UCSD-AML1 (cell line): Measurements from ENCODE around the gene LUC7L3.
"Not testable (repeated sequence)": the region's sequence is repeated elsewhere in the genome, so short reads cannot be mapped to it uniquely, and the experiment has no call there.

Source experiments
- DNase-seq: peaks from one replicate; lab custom pipeline; 2025; ENCODE audit not compliant: unreplicated experiment; lab: John Stamatoyannopoulos, UW

The LUC7L3 gene

GRCh38 chr17:50779747-50780353 lies 60.4 kb downstream of the LUC7L3 start:
- DNase-seq: no peak

GRCh38 chr17:50781167-50781566 lies 61.8 kb downstream of the LUC7L3 start:
- no peak for DNase-seq

DNA sequence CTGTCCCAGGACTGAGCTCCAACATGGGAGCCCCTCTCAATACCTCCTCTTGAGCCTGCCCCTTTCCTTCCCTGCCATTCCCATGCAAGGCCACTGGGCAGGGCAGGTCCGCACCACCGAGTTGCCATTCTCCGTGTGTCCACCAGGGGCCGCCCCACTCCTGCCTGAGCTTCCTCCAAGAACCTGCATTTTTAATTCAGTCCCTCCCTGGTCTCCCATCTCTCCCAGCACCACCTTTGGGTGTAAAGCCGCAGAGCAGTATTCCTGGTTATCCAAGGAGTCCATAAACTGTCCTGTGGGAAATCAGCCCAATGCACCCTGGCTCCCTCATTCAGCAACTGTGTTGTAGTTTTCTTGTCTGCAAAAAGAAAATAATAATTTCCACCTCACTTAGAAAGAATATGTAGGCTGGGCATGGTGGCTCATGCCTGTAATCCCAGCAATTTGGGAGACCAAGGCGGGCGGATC lies 63.8 kb downstream of the LUC7L3 start:
- peak; percentile 86 for DNase-seq

DNA sequence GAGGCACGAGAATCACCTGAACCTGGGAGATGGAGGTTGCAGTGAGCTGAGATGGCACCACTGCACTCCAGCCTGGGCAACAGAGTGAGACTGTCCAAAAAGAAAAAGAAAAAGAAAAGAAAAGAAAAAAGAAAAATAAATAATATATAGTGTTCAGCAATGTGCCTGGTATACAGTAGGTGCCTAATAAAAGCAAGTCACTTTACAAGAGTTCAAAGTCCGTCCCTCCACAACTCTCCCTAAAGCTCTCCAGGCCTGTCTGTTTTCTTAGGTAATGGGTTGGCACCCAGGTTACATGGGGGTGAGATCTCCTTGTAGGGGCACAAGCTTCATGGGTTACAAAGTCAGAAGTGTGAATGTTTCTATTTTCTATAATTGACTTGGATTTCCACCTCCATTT lies 64.5 kb downstream of the LUC7L3 start:
- DNase-seq: no peak

DNA sequence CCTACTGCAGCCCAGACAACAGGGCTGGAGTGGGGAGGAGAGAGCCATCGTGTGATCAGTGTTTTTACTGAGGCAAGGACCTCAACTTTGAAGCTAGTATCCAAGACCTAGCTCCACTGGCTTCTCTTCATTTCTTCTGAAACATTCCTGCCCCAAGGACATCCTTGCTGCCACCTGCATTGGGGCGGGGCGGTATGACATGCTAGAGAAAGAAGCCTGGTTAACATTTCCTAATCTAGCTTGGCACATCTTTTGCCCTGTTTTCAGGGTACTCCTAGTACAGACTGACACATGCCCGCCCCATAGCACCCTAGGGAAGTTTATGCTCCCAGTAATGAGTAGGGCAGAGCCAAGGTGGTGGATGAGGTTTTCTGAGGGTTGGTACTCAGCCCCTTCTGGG lies 65.7 kb downstream of the LUC7L3 start:
- no peak for DNase-seq

DNA sequence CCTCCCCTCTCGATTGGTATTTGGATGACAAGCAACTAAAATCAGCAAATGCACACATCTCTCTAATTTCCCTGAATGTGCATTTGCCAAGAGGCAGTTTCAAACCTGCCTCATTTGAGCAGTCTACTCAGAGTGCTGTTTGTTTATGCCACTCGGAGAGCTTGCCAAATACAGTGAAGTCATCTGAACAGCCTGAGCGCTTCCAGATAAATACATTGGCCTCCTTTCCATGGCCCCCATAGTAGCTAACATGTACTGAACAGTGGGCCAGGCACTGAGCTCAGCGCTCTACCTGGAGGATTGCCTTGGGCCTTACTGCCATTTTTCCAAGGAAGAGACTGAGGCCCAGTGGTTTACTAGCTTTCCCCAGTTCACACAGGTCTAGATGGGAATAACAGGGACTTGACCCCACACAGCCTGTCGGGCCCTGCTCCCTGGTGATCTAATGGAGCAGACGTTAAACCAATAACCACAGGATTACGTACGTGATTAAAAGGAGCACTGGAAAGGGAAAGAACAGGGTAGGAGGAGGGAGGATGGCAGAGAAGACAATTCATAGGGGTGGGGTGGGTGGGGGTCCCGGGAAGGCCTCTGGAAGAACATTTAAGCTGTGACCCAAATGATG lies 66.7 kb downstream of the LUC7L3 start:
- no peak for DNase-seq

DNA sequence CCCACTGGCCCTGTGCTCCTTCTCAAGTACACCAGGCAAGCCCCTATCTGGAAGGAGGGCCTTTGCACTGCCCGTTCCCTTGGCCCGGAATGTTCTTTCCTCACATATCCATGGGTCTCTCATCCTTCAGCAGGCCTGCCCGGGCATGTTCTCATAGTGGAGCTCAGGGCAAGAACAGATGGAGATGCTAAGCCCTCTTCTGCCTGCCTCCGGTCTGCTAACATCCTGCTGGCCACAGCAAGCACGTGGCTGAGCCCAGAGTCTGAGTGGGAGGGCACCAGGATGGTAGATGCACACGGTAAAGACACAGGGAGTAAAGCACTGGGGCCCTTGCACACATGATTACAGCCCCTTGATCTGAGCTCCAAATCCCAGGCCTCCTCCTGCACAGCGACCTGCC lies 67.7 kb downstream of the LUC7L3 start:
- DNase-seq: no peak

DNA sequence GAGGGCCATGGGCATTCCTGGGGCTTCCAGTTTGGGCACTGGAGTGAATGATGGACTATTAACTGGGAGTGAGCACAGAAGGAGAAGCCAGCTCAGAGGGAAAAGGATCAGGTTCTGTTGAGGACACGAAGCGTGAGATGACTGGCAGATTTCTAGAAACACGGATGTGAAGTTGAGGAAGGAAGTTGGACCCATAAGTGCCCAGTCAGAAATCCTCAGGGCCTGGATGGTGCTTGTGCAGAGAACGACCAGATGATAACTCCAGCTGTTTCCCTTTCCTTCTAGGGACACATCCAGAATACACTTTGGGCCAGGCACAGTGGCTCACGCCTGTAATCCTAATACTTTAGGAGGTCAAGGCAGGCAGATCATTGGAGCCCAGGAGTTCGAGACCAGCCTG lies 71.2 kb downstream of the LUC7L3 start:
- peak; percentile 48 for DNase-seq

GRCh38 chr17:50792132-50792531 lies 72.7 kb downstream of the LUC7L3 start:
- DNase-seq: no peak

DNA sequence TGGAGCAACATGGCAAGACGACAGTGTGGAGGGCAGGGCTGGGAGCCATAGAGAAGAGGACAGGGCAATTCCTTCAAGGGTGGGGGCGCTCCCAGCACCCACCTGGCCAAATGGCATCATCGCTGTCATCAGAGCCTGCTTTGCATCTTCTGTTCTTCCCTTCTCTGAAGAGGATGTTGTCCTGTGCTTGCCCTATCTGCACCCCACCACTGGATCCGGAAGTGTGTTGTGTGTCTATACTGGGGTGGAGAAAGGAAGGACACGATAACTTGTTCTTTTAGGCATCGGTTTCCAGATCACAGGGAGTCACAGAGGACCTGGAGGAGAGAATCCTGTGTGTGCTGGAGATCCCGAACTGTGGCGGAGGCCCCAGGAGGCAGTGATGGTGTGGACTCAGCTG lies 73.6 kb downstream of the LUC7L3 start:
- DNase-seq: no peak

GRCh38 chr17:50794361-50794760 lies 75.0 kb downstream of the LUC7L3 start:
- no peak for DNase-seq

DNA sequence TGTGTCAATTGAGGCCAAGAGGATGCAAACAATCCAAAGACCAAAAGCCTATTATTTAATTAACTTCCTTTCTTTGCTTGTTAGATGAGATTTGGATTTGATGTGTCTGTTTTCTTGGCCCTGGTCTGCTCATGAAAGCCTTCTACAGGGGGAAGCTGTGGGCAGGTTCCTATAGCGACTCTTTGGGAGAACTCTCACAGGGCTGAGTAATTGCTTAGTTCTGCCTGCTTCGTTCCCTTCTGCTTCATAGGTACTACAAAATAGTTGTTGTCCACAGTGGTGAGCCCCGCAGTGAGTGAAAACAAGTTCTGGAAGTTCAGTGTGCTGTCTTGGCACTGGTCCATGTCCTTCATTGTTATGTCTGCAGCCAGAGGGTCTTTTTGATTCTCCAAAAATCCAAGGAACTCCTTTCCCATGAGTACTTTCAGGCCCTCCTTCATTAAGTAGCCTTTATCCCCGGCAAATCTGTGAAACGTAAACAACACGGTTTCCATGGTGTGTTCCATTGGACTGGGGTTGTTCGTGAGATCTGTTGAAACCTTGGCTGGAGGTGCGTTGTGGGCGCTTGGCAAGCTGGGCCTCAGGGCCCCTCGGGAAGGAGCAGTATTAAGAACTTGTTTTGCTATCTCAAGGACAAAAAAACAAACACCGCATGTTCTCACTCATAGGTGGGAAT lies 77.9 kb downstream of the LUC7L3 start:
- DNase-seq: no peak

DNA sequence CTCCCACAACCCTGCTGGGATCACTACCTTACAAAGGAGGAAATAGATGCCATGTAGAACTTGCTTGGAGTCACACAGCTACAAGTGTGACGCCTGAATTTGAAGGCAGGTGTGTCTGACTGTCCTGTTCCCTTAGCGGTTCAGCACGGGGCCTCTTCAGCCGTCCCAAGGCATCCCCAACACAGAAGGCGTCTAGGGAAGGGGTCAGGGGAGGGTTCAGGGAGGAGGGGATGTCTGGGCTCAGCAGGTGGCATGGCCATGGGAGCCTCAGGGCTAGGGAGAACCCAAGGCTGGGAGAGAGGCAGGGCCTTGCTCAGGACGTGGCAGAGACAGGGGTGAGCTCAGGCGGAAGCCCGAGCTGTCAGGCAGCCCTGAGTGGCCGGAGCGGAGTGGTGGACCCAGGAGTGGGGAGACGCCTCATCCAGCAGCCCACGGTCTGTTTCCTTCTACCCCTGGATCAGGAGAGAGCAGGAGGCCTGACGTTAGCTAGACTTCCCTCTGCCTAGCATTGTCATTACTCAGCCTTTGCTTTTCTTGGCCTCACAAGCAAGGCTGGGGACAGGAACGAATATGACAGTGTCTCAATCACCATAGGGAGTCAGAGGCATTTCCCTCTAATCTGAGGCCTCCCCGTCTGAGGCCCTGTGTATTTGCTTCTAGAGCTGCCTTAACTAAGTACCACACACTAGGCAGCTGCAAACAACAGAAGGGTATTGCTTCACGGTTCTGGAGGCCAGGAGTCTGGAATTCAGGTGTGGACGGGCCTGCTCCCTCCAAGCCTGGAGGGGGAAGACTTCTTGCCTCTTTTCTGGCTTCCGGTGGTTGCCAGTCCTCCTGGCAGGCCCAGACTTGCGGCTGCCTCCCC lies 79.3 kb downstream of the LUC7L3 start:
- no peak for DNase-seq

GRCh38 chr17:50799582-50799981 lies 80.2 kb downstream of the LUC7L3 start:
- DNase-seq: no peak

GRCh38 chr17:50800196-50800700 lies 80.8 kb downstream of the LUC7L3 start:
- DNase-seq: no peak

GRCh38 chr17:50802609-50803571 lies 83.5 kb downstream of the LUC7L3 start:
- no peak for DNase-seq

GRCh38 chr17:50803676-50804075 lies 84.3 kb downstream of the LUC7L3 start:
- DNase-seq: no peak

DNA sequence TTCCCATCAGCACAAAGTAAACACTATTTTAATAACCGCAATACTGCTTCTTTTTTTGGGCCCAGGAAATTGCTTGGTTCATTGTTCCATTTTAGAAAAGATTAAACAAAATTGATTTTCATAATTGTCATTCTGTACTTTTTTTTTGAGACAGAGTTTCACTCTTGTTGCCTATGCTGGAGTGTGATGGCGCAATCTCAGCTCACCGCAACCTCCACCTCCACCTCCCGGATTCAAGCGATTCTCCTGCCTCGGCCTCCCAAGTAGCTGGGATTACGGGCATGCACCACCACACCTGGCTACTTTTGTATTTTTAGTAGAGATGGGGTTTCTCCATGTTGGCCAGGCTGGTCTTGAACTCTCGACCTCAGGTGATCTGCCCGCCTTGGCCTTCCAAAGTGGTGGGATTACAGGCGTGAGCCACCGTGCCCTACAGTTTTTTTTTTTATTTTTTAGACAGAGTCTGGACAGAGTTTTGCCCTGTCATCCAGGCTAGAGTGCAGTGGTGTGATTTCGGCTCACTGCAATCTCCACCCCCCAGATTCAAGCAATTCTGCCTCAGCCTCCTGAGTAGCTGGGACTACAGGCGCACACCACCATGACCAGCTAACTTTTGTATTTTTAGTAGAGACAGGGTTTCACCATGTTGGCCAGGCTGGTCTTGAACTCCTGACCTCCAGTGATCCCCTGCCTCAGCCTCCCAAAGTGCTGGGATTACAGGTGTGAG lies 85.5 kb downstream of the LUC7L3 start:
- DNase-seq: not testable (repeated sequence)

DNA sequence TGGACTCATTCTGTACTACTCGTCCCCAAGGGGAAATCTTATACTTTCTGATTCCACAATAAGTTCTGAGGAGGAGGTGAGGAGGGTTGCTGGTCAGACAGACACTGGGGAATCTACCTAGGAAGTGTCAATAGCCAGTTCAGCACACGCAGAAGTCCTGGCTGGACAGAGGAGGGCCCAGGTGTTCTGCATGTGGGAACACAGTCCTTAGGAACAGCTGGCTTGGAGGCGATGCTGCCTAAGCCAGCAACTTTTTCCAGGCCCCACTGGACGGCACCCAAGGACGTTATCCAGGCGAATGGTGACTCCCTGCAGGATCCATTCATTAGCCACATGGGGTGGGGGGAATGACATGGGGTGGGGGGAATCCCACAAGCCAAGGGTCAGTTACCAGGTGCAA lies 86.1 kb downstream of the LUC7L3 start:
- no peak for DNase-seq
